SH-SY5Y (cell line): ENCODE measurements around the gene LITAF.

Source experiments
- GATA2 ChIP-seq: IDR thresholded peaks from 2 replicates; pipeline ENCODE4 v1.6.1; 2011; ENCODE audit warnings: mild to moderate bottlenecking, low read depth, low read length
- GATA3 ChIP-seq: IDR thresholded peaks from 2 replicates; pipeline ENCODE4 v1.6.1; 2011; ENCODE audit warnings: low read depth, mild to moderate bottlenecking, low read length, moderate library complexity

DNA sequence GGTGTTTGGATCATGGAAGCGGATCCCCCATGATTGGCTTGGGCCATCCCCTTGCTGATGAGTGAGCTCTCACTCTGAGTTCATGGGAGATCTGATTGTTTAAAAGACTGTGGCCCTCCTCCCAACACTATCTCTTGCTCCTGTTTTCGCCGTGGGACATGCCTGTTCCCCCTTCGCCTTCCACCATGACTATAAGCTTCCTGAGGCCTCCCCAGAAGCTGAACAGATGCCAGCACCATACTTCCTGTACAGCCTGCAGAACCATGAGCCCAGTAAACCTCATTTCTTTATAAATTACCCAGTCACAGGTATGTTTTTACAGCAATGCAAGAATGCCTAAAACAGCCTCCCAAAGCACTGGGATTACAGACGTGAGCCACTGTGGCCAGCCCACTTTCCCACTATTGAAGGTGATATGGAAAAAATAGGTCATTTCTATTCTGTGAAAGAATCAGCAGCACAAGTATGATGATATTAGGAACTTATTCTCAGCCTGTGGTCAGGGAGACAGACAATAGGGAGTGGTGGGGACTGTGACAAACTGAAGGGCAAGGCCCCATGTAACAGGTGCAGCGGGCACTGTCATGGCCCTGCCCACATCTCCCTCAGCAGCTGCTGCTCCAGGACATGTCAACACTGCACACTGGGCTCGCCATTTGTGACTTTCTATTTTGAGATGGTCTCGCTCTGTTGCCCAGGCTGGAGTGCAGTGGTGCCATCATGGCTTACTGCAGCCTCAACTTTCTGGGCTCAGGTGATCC is 33.7 kb upstream of the LITAF start:
- TF ChIP-seq GATA2 (no peak), GATA3 (no peak)
